NCI-H2081 (cell line): ENCODE data around the gene CD93.

Experiments used
- DNase-seq, 2 experiments: peaks; one replicate each; lab custom pipeline; 2025; lab: John Stamatoyannopoulos, UW

CD93 gene

DNA sequence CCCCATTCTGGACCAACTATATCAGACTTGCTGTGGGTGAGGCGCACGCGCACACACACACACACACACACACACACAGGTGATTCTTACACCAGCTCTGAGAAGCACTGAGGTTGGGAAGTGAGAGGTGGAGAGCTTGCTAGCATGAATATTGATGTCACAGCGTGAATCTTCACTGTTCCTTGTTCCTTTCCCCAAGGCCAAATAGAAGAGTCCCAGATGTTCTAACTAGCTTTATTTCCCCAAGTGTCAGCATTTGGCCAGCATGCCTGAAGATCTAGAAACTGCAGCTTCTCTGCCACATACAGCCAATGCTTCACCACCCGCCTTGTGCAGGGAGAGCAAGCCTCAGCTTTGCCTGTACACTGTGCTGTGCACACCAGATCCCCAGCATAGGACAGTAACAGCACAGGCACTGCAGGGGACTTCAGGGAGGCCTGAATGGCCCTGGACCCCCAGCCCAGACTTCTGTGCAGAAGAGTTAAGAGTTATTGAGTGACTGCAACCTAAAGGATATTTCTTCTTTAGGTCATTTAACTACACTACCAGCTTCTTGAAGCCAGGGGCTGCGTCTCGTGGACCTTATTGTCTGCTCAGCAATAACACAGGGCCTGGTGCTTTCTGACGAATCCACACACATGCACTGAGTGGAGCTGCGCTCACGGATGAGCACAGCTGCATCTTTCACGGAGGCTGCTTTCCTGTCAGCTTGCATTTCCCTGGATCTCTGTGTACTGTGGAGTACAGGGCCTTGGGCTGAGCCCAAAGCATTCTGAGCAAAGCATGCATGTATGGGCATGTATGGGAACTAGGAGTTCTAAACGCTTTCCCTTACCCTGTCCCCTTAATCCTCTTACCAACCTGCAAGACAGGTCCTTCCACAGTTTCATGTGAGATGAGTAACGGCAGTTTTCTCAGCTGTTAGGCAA lies 13.9 kb upstream of the CD93 start:
- DNase-seq, result no peak

DNA sequence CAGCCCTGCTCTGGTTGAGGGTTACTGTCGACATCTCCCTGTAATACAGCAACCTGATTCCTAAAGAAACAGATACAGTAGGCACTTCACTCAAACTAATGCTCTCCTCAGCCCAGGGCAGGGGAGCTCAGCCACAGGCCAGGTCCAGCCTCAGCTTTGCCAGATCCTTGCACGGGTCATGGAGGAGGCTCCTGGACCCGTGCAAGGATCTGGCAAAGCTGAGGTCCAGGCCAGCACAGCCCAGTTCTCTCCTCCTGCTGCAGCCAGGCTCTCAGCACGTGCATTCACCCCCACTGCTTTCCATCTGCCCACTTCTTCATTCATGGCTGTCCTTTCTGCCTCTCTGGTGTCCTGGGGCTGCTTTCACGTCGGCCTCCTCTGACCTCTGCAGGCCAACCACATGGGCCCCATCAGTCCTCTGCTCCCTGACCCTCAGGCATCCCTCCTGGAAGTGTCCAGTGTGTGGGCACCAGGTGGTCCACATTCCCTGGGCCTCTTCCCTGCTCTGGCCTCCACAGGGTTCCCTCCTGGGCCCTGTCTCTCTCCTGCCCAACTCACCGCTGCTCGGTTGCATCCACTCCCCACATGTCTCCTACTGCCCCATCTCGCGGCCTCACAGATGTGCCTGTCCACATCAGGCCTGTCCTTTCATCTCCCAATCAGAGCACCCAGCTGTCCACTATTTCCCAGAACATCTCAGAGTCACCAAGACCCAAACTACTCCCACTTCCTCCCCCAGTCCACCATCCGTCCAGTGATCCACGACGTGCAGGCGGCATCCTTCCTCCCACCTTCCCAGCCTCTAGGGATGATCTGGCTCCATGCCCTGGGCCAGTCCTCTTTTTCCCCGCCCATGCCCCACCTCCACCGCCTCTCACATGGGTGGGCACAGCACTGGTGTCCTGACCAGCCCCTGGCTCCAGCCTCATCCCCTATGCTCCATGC lies 11.8 kb upstream of the CD93 start:
- DNase-seq, result no peak

DNA sequence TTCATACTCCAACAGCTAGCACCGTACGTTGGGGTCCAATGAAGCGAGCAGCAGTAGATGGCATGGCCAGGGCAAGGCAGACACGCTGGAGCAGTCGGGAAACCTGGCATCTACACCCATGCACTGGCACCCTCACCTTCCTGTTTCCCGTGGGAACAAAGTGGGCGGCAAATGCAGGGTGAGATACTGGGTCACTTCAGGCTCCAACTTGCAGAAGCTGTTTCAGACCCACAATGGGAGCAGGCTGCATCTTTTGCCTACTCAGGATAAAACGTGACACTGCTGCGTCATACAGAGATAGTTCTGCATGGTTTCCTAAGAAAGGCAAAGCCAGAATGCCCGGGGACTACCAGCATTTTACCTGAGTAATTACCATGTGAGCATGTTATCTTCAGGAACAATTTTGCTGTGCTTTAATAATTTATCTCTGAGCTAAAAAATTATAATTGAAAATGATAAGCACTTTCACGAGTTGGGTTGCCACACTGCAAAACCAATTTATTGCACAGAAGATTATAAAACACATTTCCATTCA lies 10.9 kb upstream of the CD93 start:
- DNase-seq, result no peak

DNA sequence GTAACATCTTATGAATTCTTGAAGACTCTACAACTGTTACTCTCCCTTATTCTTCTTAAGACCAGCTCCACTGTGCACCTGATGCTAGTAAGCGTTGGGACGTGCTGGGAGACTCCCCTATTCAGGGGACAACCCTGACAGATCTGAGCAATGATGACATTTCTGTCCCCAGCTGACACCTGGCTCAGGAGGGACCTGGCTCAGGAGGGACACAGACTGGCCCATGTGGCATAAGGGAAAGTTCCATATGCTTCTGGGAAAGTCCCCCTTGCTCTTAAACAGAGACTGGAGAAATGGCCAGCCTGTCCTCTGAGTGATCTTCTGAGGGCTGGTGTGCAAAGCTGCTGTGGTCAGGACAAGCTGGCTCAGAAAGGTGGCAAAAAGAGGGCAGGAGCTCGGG lies 10.0 kb upstream of the CD93 start:
- DNase-seq, result no peak

DNA sequence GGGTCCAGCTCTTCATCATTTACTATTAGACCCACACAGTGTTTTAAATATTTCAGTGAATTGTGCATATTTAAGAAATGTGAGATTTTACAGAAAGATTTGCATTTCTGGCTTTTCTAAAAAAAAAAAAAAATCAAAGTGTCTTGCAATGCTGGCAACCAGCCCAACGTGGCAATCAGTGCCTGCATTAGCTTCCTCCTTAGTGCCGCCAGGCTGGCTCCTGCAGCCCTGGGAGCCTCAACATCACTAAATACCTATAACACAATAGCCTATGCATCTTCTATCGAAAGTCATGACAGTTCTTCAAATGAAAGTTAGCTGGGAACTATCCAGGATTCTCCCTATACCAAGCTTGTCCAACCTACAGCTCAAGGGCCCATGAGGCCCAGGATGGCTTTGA lies 9.4 kb upstream of the CD93 start:
- no peak for DNase-seq

DNA sequence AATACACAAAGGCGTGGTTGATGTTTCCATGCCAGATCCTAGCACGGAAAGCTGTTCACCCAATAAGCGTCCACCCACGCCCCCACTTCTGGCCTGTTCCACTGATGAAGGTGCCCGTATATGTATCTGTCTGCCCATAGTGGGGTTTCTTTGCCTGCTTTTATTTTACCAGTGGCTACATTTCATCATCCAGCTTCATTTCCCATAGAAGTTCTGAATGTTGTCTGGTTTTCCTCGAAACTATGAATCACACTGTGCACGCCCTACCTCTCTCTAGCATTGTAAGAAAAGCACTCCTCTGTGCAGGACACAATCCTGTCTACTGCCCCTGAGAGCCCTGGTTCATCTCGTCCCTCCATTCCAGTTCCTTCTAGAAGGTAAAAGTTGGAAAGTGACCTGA lies 8.8 kb upstream of the CD93 start:
- no peak for DNase-seq

DNA sequence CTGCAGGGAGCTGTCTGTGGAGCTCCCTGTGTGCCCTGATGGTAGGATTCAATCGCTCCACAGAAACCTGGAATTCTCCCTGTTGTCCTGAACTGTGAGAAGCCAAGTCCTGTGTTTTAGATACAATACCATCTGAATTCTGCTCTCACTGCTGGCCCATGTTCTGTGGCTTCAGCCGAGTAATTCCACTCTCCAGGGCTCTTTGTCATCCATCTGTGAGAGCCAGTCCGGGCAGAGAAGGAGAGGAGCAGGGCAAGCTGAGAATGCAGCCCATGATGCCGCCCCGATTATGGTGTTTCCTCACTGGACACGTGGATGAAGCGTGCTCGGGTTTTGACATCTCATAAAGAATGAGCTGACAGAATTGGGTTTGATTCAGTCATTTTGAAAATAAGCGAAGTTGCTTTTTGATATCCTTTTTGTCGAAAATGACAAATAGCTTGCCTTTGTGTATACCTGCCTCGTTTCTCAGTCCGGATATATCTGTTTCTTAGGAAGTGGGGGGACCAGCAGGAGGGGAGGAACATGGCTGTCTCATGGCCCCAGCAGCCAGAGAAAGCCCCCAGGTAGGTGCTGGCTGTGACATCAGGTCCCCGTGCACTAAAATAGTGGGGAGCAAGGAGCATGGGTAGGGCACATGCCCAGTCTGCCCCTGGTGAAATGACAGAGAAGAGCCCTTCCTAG lies 8.2 kb upstream of the CD93 start:
- no peak for DNase-seq

DNA sequence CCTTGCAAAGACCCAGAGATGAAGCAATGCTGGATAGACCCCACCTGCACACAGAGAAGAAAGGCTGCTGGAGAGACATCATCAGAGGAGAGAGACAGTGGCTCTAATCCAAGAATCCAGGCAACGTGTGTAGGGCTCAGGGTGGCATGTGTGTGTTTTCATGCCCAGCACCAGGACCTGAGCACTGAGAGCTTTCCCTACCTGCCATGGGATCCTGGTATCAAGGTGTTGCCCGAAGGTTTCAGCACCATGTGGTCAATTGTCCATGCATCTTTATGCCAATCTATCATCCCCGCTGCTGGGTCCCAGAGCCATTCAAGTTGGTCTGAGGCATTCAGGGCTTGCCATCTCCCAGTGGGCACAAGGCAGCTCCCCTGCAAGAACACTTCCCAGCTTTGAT lies 7.5 kb upstream of the CD93 start:
- no peak for DNase-seq

DNA sequence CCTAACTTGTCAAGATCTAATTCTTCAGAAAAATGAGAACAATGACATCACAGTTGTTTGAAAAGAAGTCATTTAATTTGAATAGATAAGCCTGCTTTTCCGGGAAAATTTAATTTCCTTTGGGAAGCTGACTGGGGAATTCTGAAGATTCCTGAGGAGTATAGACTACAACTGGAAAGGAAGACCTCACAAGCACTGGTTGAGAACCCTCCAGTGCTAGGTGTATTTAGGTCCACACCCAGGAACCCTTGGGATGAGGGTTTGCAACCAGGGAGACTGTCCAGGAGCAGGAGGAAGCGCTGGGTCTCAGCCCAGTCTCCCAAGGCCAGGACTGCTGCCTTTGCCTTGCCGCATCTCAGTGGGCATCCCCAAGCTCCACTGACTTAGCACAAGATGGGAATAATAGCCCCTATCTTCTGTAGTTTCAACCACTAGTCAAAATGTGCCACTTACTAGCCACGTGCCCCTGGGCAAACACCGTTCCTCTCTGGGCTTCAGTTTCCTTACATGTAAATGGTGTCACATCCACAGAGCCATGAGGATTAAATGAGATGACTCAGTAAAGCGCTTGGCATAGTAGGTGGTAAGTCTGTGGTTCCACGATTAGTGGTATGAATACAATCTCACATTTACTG lies 6.9 kb upstream of the CD93 start:
- no peak for DNase-seq

DNA sequence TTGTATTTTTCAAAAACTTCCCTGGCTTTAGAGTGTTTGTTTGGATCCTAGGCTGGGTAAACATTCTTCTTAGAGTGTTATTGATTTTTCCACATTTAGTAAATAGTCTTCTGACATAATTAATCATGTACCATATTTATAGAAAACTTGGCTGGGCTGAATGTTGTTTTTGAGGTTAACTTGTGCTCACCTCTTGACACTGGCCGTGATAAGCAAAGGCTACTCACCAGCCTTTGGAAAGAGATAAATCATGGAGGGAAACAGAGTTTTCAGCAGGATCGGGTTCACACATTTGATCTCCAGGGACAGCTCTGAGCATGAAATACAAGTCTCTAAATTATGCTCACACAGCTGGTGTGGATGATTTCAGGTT lies 6.2 kb upstream of the CD93 start:
- DNase-seq, result no peak

DNA sequence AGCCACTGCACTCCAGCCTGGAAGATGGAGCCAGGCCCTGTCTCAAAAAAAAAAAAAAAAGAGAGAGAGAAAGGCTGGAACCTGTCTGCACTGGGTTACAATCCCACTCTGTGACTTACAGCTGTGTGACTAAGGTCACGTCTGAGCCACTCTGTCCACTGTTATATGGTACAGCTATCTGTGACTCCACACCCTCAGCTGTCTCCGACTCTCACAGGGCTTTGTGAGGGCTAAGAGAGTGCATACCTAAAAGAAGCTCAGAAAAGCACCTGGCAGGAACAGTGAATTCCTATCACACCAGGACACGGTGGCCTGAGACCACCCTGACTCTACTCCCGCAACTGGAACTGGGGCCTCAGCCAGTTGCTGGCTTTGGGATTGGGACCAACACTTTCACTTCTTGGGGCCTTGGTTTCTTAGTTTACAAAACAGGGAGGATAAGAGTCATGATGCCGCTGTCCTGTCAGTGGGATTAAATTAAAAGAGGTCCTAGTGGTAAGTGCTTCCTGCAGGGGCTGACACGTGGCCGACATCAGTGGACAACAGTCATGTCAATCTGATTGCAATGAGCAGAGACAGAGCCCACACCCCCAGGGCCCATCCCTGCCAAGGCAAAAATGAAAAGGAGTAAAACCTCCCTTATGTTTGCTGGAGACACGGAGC lies 5.7 kb upstream of the CD93 start:
- no peak for DNase-seq

DNA sequence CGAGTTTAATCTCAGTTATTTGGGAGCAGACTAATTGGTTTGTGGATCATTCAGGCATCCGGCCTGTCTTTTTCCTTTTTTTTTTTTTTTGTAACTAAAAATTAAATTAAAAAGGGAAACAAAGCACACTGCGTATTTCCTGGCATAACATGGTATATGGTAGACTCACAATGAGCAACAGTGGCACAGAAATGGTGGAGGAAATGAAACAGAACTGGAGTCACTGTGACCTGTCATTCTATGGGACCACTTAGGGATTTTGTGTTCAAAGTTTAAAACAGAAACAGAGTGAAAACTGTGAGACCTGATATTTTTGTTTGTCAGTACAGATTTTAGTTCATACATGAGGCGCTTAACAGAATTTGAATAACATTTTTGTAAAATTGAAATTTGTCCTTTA lies 4.8 kb upstream of the CD93 start:
- DNase-seq, result no peak

DNA sequence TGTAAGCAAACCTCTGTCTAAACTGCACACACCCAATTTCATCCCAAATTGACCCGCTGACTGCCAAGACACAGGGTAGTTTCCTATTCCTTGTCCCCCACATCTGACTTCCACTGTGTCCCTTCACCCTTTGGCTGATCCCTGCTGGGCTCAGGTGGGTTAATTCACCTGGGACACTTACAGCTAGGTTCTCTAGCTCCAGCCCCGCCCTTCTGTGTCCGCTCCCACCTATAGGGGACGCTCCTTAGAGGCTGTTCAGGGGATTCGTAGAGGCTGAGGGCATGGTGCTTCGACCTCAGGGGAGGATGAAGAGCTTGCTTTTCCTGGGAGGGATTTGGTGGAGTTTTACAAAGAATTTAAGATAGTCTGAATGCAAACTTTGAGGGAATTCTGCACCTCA lies 4.0 kb upstream of the CD93 start:
- DNase-seq, result no peak

DNA sequence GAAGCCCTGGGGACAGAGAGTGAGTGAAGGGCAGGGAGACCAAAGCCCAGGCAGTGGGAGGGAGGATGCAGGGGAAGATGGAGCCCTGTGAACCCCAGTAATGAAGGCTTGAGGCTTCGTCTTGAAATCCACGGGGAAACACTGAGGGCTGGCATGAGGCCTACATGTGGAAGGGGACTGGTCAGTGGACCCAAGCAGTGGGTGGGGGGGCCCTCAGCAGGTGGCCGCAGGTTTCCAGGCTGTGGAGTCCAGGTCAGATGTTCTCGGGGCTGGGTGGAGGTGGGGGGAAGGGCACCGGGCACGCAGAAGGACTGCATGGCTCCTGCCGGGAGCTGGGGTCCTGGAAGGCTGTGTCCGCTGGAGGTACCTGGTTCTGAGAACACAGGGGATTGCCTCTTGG lies 2.7 kb upstream of the CD93 start:
- no peak for DNase-seq

DNA sequence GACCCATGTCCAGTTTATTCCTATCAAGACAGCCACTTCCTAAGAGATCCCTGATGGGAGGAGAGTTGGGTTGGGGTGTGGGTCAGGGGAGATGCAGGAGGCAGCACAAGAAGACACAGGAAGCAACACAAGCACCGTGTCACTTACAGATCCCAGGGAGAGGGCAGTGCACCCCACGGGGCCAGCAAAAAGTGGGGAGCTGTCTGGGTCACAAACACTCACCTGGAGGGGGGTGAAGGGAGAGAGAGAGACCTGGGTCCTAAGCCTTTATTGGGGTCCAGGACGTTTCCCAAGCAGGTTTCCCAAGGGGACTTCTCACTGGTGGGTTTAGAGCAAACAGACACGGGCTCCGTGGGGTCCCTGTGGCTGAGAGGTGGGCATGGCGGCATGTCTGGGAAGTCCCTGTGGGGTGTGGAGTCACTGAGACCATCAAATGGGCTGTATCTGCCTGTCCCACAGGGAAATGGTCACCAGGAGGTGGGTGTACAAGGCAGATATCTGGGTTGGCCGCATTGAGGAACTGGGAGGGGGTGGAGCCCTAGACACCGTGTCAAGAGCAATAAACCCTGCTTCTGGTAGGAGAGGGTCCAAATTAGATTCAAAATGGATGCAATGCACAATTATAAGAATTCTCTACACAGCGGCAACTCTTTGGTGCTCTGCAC lies 1.6 kb upstream of the CD93 start:
- DNase-seq, result no peak

DNA sequence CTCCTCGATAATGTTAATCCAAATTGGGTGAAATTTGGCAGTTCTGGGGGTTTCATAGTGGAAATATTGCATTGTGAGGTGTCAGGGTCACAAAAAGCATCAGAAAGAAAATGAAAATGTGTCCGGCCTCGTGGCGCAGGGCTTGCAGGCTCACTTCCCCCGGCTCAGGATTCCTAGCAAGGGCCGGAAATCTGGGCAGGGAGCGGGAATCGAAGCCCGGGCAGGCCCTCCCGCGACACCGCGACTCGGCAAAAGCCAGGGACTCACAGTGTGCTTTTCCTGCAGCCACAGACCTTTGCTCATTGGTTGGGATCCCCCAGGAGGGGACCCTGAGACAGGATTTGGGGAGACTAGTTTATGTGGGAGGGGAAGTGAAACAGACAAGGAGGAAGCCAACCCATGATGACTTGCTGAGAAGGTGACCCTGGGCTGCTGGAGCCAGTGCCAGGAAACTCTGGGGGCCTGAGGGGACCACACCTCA lies 847 bp upstream of the CD93 start:
- no peak for DNase-seq

DNA sequence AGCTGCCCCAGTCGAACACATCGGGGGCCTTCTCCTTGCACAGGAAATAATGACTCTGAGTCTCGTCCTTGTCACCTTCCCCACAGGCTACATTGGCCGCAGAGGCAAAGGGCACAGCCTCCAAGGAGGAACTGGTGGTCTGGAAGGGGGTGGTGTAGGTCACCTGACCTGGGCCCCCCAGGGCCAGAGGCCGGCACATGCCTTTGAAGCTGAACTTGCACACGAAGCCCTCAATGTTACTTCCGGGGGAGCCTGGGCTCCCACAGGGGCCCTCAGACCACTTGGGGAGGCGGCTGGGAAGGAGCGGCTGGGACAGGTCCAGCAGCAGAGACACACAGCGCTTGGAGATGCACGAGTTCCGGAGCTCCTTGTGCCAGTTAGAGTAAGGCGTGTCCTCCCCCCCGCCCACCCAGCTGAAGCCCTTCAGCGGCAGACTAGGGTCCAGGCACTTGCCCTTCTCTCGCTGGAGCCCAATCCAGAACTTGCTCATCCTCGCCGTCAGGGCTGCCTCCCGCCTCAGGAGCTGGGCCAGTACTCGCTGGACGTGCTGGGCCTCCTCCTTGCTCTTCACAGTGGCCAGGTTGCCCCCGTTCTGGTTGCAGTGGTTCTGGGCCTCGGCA lies 578 bp downstream of the CD93 start:
- DNase-seq, result no peak

DNA sequence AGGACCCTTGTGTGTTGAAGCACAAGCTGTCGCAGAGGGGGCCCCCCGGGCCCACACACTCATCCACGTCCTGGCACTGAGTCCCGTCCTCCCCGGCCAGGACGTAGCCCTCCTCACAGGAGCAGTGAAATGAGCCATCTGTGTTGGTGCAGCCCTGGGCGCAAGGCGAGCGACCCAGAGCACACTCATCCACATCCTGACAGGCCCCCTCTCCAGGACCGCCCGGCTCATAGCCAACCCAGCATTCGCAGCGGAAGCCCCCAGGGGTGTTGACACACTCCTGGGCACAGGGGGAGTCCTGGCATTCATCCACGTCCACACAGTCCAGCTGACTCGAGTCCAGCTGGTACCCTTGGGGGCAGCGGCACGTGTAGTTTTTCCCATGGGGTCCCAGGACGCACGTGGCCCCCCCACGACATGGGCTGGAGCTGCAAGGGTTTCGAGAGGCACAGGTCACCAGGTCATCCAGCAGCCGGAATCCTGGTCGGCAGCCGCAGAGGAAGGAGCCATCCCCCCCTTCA lies 1.2 kb downstream of the CD93 start:
- DNase-seq, result no peak

DNA sequence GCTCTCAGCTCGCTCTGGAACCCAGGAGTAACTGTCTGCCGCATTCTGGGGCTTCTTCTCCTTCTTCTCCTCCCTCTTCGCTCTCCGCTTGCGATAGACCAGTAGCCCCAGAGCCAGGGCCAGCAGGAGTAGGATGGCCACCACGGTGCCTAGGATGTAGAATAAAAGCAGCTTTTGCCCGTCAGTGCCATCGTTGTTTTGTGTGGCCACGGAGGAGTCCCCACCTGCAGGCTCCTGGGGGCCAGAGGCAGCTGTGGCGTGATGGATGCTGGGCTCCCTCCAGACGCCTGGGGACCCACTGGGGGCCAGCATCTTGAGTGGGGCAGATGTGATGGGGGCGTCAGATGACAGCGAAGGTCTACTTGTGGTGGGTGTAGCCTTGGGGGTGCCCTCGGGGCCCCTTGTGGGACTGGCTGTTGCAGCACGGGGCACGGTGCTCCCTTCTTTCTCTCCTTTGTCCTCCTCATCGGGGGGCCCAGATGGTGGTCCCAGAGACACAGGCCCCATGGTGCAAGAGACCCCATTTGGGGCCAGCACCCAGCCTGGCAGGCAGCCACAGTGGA lies 1.8 kb downstream of the CD93 start:
- DNase-seq, result no peak
